HG03280 (cell line): ENCODE measurements around the gene ATXN1.

Experiments used
- ATAC-seq: cut with Tn5 transposase; IDR thresholded peaks from one replicate; pipeline ENCODE4 v1.9.1; 2021; ENCODE audit warnings: mild to moderate bottlenecking, moderate library complexity; ENCODE audit not compliant: unreplicated experiment

ATXN1 gene

DNA sequence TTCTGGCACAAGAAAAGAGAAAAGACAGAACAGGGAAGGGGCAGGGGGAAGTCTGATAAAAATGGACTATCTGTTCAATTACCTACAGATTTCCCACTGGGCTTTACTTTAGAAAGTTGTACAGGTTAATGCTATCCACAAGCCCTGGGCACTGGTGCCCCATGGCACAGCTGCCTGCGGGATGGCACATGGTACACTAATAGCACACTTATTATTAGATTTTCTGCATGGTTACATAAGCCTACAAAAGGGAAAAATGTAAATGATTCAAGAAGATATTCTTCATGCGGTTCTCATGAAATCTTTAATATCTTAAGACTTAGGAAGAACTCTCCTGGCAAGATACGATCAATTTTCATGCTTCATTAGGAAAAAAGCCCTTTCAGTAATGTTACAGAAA is 385.4 kb downstream of the ATXN1 start:
- ATAC-seq: no peak

DNA sequence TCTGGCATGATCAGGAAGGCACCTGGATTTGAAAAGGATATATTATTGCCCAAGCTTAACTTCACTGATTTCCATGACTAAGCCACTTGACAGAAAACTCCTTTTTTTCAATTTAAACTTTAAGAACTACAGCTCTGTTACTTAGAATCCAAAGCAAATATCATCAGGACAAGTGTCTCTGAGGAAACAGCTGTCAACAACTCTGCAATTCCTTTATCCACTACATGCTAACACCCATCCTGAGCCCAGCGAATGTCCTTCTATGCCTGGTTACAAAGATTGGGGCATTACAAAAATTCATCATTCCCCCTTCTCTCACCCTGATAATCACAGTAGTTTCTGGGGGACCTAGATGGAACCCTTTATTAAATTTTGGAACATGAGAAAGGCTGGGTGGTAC is 386.1 kb downstream of the ATXN1 start:
- ATAC-seq: no peak

DNA sequence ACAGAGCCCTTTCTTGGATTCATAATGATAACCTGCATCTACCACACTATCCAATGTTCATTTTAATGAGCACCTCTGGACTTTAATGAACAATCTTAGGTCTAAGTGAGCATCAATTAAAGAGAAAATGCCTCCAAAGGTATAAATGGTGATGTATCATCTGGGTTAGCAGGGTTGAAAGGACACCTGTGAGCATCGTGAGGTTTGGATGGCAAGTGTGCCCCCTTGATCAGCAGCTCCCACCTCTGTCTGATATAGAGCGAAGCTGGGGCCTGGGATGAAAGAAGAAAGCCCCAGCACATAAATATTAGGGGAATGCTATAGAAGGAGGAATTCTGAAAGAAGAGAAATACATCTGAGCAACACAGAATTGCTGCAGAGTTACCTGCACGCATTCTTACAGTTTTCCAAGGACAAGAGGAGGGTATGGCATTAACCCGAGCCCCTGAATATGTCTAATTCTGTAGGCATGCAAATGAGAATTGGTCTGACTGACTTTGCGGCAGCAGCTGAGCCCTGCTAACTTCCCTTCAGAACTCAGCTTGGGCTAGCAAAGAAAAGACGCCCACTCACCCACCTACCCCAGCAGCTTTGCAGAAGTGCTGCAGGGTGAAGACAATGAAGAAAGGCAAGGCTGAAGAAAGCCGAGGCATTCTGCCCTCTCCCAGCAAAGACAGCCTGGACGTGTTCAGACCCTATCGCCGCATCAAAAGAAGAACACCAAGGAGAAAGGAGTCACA is 386.6 kb downstream of the ATXN1 start:
- no peak for ATAC-seq

DNA sequence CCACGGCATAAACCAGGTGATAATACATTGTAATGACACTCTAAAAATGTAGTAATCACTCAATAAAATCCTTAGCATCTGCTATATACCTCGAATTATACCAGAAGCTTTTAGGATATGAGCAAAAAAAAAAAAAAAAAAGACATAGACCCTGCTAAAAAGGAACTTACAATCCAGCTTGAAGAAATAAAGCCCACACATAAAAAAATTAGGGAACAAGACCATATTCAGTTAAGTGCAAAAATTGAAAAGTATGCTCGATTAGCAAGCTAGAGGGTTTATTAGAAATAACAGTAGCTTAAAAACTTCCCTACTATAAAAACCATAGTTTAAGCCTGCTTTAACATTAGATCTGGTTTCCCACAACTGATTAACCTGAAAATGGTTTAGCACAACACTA is 387.2 kb downstream of the ATXN1 start:
- ATAC-seq: no peak

DNA sequence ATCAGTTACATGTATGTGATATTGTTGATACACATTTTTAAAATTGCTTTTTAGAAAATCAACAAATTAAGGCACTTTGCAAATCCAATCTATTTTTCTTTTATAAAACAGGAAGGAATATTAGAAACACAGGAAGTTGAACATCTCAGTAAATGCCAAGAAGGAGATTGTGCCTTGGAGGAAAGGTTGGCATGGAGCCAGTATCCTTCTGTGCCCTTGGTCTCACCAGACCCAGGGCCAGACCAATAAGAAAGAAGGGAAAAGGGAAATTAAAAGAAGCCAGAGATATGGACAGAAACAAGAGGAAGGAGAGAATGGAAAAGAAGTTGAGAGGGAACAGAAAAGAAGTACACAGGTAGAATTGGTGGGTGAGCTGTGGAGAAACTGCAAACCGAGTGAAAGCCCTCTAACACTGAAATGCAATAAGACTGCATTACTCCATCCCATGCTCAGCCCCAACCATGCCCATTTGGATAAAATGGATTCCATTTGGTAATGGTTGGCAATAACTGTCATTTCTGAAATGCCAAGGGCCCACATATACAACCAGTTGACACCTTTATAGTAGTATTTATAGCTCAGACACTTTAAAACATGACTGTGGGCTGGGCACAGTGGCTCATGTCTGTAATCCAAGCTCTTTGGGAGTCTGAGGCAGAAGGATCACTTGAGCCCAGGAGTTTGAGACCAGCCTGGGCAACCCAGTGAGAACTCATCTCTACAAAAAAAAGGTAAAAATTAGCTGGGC is 389.1 kb downstream of the ATXN1 start:
- ATAC-seq: no peak

DNA sequence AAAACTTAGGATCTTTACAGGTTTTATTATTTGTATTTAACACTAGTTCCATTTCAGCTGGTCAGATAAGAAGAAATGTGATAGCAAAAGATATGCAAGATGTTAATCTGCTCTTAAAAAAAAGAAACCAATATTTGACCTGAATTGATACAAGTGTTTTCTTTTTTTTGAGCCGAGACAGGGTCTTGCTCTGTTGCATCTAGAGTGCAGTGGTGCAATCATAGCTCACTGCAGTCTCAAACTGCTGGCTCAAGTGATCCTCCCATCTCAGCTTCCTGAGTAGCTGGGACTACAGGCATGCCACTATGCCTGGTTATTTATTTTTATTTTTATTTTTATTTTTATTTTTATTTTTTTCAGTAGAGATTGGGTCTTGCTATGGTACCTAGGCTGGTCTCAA is 389.9 kb downstream of the ATXN1 start:
- ATAC-seq: no peak

DNA sequence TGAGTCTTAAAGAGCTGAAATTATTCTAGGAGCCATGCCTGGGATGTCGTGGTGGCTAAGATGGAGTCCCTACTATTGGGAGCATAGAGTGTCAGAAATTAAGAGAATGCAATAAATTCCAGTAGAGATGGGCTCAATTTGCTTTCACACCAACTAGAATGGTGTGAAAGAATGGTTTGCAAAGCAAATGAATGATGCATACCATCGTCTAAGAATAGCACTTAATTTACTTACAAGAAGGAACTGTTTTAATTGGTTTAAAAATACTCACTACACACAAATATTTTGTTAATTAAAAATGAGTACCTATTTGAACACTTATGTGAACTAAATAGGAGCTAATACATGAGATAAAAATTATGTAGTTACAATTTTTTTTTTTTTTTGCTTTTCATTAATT is 390.3 kb downstream of the ATXN1 start:
- ATAC-seq: no peak

DNA sequence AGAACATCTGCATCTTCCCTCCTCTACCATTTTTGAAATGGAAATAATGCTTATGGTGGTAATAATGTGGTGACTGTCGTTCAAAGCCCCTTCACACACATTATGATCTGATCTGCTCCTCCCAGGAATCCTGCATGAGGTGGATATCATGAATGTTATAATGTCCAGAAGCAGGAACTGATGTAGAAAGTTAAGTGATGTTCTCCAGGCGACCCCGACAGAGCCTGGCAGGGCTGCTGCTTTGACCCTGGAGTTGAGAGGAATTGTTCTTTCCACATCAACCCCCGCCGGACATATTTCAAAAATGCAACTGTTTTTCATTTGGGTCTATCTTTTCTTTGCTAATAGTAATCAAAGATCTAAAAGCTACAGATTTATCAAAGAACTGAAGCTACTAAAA is 391.3 kb downstream of the ATXN1 start:
- no peak for ATAC-seq

DNA sequence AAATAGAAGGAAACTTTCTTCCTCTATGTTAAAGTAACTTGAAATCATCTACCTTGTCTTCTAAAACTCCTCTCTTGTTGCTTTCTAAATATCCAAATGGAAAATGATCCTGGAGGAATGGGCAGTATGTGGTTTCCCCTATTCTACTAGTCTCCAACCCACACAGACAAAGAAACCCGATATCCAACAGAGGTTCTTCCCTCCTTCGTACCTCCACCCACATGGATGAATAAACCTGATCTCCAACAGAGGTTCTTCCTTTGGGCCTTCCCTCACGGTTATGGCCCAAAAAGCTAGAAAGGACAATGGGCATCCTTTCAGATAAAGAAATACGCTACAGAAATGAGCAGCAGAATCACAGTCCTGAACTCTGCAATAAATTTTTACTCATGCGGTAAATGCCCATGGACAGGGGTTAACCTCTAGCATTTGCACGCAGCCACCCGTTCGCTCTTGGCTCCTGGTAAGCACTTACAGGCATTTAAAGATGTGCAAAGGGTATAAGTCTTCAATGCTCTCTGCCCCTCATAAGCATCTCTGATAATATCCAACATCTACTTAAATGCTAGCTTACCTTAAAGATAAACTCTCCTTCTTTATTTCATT is 392.0 kb downstream of the ATXN1 start:
- no peak for ATAC-seq

DNA sequence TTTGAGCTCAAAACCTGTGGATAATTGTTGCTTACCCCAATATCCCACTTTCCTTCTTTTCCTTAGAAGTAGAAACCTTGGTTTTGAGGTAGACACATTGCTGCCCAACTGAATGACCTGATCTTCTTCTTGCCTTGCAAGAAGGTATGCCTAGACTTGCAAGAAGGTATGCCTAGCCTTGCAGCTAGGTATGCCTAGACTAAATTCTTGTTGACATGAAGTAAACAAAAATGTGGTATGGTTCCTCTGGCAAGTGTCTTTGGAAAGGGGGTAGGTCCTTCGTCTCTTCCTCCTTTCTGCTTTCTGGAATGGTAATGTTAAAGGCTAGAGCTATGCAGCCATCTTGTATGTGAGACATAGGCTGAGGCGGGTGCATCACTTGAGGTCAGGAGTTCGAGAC is 393.7 kb downstream of the ATXN1 start:
- no peak for ATAC-seq

DNA sequence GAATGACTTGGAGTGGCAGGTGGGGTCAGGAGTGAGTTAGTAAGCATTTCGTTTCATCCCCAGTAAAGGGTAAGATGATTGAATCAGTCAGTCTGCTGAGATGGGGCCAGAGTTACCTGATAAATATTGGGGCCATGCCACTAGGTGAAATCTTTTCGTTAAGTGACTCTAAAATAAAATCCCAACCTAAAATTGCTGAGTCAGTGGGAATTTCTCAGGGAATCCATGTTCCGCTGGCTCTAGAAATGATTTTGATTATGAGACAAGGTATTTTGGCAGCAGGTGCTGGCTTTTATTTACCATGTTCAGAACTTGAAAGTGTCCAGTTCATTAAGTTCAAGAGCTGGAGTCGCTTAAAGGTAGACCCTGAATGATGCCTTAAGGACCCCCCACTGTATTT is 397.5 kb downstream of the ATXN1 start:
- ATAC-seq: no peak

DNA sequence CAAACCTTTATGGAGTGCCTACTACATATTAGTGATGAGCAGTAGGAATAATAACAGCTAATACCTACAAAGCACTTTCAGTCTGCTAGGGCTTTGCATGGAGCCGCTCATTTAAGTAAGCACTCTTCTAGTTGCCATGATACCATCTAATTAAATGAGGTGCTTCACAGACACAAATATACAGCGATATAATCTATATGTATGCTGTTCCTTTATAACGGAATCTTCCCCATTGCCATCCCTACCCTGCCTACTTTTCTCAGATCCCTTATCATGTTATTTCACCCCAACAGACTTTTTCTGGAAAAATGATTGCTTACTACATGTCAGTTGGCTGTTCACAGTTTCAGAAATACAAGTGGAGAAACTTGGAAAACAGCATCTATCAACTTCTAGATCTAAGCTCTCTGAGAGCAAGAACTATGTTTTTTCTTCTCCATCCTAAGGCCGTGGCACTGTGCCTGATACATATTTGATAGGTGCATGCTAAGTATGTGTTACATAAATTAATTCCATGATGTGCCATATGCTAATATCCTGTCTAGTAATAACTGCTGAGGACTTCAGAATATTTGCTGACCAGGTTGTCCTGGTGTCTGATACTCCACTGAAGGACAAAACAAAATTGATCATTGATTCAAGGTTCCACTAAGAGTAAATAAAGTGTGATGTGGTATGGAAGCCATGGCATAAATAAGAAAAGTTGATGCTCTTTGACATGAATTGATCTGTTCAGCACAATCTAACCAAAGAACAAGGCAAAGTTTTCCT is 398.3 kb downstream of the ATXN1 start:
- no peak for ATAC-seq

DNA sequence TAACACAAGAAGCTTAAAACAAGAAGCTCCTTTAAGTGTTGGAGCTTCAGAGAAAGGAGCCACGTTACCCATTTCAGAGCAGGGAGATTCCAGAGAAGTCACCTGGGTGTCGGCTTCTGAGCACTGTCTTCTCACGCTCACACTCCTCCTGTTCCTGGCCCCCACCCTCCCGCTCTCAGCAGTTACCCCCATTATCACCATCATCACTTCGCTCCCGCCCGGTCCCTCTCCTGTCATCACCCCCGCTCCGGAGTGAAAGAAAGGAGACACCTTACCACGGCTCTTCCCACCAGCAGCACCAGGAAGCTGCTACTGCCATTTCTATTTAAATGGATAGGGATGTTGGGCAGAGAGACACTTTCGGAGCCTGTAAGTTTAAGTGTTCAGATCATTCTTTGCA is 399.0 kb downstream of the ATXN1 start:
- no peak for ATAC-seq

DNA sequence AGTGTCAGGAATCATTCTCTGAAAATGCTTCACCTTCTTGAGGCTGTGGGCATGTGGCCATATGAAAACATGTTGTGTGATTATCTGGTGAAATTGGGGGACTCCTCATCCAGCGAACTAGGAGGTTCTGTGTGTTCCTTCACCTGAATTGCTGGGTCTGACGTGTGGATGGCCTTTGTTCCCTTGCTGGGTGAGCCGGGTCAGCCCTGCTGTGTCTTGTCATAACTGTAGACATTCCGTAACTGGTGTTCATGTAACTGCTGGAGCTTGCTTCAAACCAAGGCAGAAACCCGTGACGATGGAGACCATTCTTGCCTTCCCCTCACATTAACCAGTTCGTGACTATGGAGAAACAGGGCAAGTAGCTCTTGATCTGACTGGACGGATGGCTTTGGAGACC is 399.4 kb downstream of the ATXN1 start:
- no peak for ATAC-seq

DNA sequence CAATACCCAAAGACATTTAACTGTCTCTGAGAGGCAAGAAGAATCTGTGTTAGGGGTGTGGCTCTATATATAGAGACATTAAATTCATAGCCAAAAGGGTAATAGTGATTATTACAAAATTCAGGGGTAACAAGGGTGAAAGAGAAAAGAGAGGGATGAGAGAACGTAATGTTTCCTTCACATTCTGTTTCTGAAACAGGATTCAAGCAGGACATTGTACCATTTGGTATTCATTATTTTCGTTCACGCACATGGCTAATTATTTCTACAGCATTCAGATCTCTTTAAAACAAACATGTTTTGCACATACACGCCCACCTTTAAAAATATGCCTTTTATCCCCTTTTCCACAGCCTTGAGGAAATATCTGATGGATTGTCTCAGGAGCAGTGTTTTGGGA is 400.1 kb downstream of the ATXN1 start:
- no peak for ATAC-seq

DNA sequence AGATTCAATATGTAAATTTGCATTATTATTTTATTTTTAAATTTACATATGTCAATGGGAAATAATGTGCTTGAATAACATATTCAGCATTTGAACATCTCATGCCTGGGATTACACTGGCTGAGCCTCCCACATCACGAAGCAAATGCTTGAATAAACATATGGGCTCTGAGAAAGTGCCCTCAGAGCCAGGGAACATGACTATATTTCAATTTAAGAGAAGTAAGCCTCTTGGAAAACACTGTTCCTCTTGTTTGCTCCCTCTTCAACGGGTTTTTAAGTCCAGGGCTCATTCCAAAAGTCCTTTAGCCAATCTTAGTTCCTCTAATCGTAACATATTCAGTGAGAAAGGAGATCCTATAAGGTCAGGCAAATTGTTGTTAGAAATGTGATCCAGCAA is 400.9 kb downstream of the ATXN1 start:
- ATAC-seq: no peak

DNA sequence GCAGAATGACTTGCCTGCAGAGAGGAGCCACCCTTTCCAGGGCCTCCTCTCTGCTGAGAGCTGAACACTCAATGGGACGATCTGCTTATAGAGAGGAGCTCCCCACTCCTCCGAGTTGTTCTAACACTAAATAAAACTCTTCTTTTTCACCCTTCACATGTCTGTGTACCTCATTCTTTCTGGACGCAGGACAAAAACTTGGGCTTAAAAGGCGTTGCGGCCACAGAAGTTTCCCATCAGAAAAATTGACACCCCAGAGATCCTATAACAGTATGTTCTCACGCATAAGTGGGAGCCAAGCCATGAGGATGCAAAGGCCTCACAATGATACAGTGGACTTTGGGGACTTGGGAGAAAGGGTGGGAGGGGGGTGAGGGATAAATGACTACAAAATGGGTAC is 401.7 kb downstream of the ATXN1 start:
- no peak for ATAC-seq

DNA sequence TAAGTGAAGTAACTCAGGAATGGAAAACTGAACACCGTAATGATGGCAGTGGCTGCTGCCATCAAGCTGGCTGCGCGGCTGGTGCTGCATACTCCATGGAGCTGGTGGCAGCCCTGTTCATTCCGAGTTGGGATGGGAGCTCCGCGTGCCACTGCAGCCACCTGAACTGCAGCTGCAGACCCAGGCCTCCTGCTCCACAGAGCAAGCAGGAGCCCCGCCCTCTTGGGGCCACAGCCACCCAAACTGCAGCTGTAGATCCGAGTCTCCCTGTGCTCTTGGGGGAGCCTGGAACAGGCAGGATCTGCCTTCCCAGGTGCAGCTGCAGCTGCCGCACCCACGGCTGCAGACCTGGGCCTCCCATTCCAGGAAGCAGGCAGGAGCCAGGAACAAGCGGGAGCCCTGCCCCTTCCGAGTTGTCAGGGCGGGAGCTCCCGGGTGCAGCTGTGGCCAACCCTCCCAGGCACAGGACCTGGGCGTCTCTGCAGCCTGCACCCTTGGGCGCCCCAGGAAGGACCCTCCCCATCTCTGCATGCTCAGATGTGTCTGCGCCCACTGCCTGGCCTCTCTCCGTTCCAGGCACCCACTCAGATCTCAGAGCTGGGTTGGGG is 402.6 kb downstream of the ATXN1 start:
- no peak for ATAC-seq

DNA sequence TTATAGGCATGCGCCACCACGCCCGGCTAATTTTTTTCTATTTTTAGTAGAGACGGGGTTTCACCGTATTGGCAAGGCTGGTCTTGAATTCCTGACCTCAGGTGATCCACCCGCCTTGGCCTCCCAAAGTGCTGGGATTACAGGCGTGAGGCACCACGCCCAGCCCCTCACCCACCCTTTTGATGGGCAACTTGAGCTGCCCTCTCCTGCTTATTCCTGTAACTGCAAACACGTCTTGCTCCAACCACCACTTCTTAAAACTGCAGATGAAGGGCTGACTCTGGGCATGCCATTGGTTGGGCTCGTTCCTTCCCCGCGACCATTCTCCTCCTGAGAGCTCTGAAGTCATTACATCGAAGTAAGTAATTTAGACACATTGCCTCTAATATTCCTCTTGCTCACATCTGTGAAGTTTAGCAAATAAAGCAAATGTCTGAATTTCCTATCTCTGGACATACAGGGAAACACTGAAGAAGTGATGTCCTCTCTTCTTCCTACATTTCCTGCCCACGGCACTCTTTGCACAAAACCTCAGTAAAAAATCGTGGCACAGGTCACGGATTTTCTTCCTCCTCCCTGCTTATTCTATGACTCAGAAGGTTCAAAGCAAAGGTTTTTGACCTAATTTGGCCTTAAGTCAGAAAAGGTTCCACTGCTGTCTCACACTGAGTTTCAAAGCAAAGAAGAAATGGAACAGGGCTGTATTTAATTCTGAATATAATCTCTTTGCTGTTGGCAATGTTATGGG is 405.4 kb downstream of the ATXN1 start:
- ATAC-seq: no peak

DNA sequence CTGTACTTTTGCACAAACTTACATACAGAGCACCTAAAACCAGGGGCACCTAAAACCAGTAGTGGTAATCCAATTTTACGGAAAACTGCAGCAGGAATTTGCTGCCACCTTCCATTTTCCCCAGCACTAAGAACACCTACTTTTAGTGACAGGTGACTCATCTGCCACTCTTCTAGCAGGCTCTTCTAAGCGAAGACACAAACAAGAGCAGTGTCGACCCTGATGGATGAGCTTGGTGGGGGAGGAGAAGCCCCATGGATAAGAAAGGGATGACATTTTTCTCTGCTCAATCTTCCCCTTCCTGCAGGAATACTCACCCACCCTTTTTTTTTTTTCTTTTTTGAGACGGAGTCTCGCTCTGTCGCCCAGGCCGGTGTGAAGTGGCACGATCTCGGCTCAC is 406.0 kb downstream of the ATXN1 start:
- no peak for ATAC-seq
